Stimulated activated CD4-positive, alpha-beta T cell treated with anti-CD3 and anti-CD28 coated beads, Interleukin-2, amount 100 ng/mL, for 4 hours (primary cell): ENCODE results near the gene EYS.
"Not testable (repeated sequence)": the region's sequence is repeated elsewhere in the genome, so short reads cannot be mapped to it uniquely, and the experiment has no call there.

ENCODE experiments used
- DNase-seq: peaks from one replicate; pipeline ENCODE4 v3.0.0-alpha.2; 2020; ENCODE audit warnings: low read depth

EYS gene

DNA sequence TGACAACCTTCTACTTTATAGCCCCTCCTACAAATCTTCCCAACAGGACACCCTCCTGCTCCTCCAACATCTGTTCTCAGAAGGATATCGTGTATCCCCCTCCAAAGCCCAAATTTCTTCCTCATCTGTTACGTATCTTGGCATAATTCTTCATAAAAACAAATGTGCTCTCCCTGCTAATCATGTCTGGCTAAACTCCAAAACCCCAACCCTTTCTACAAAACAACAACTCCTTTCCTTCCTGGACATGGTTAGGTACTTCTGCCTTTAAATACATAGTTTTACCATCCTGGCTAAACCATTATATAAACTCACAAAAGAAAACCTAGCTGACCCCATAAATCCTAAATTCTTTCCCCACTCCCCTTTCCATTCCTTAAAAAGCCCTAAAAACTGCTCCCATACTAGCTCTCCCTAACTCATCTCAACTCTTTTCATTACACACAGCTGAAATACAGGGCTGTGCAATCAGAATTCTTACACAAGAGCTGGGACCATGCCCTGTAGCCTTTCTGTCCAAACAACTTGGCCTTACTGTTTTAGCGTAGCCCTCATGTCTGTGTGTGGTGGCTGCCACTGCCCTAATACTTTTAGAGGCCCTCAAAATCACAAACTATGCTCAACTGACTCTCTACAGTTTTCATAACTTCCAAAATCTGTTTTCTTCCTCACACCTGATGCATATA is 1753.5 kb downstream of the EYS start:
- not testable (repeated sequence) for DNase-seq

DNA sequence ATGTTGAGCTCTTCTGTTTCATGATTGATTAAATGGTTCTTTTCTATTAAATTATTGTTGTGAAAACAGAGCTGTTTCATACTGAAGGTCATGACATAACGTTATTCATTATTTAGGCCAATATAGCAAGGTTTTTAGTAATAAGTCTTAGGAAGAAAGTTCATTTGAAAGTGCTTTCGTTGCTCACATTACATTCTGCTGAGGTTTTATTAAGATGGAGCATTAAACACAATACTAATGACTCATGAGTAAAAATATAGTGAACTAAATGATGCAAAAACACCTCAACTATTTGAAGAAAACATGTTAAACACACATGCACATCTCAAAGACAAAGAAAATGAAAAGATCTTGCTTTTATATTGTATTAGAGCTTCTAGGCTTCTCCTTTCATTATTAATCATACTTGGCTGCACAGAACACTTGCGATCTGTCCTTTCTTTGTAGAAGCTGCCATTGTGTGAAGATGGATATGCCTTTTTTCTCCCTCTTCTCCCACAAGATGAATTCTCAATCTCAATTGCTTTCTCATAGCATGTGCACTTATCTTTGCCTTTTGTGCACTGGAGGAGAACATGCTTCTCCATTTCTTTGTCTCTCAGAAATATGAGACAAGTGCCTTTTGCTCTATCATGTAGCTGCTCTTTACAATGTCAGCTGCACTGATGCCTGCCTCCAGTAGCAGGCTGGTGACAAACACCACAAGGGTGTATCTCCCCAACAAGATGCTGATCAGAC is 1759.1 kb downstream of the EYS start:
- no peak for DNase-seq

DNA sequence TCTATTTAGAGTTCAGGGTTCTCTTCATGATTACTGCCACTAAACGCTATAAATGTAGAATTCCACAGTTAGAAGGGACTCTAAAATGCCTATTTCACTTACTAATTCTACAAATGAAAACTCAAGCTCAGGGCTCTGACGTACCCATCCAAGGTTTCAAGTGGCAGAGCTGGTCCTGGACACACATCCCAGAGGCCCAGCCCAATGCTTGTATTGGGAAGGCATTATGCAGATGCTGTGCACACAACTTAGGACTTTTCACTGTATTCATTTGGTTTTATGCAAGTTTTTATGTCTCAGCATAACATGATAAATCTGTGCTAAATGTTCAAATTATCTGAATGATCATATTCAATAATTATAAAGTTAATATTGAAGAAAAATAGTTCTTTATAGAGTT is 1761.0 kb downstream of the EYS start:
- no peak for DNase-seq

DNA sequence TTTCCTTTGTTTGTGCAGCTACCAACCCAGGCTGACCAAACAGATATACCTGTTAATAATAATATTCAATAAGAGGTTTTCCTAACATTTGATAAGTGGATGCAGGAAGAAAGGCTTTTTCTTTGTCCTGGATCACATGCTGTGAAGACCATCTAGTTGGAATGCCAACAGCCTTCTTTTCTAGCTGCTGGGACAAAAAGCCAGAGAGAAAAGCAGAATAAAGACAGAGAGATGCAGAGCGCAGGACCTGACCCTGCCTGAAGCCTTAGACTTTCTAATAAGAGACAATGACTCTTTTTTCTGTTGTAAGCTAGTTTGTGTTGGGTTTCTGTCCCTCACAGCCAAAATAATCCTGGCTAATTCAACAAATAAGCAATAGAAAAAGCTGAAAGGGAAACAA is 1763.2 kb downstream of the EYS start:
- DNase-seq = no peak

DNA sequence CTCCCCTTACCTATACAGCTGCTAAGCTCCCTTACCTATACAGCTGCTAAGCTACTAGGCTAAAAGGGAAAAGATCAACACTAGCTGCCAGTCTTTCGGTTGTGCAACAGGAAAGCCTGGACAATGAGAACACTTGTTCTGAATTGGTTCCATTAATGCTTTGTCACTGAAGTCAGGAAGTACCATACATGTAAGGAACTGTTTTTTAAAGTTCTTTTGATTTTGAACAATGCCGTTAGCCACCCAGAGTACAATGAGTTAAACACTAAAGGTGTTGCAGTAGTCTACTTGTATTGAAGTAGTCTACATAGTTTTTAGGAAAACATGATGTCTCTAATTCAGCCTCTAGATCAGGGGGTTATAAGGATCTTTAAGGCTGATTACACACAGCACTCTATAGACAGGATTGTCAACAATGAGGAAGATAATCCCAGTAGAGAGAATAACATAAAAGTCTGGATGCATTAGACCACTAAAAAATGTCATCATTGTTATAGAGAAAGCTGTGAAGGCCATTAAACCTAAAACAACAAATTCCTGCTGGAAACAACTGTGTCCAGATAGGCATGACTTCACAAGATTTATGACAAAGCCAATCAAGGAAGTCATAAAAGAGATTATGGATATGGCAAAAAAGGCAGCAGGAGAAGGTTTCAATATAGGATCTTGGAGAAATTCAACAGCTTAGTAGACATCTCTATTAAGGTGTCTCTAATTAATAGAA is 1765.1 kb downstream of the EYS start:
- no peak for DNase-seq

- no peak for DNase-seq
Observed at GRCh38 chr6:63940056-63940455, 1767.0 kb downstream of the EYS start.

DNA sequence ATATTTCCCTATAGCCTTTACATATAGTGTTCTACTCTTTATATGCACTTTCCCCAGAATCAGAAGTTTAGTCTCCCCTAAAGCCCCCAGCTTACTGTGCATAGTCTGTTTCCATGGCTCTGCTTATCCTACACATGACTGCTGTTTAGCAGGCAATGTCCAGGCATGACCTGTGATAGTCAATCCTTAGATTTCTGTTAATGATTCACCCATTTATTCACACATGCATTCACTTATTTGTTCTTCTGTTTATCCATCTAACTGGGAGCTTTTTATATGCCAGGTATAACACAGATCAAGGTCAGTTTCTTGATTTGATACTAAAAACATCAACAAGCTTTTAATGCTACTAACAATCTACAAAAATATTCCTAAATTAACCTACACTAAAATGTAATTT is 1770.6 kb downstream of the EYS start:
- no peak for DNase-seq

- DNase-seq = no peak
Observed at GRCh38 chr6:63935732-63936131, 1771.3 kb downstream of the EYS start.

GRCh38 chr6:63933948-63934347 is 1773.1 kb downstream of the EYS start:
- DNase-seq = not testable (repeated sequence)

DNA sequence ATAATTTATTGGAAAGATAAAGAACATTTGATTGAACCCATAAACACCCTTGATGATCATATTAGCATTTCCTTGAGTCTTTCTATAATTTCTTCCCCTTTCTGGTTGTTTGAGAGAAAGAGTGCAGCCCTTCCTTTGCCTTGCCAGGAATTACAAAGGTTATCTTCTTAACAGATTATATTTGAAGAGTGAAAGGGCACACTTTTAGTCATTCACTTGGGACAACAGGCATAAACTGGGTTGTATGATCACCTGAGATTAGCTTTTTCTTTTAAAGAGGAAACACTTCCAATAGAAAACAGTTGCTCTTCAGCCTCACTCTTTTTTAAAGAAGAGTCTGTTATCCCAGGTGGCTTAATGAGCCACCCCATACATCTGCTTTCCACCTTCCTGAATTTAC is 1776.2 kb downstream of the EYS start:
- no peak for DNase-seq

GRCh38 chr6:63929111-63929510 is 1777.9 kb downstream of the EYS start:
- no peak for DNase-seq

DNA sequence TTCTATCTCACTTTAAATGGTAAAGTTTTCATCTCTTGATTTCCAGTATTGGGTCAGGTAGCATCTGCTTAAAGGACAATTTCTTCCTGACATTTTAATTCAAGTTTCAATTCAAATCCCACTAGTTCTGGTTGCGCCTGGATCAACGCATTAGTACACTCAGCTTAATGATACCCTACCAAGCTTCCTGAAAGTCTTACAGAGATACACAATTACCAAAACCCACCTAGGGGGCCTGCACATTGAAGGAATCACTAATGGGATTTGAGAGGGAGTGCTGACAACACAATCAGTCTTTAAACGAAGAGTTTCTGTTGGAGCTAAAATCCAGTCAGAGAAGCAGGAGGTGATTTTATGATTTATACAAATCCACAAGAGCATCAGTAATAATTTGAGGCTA is 1778.4 kb downstream of the EYS start:
- no peak for DNase-seq

- DNase-seq = no peak
Observed at GRCh38 chr6:63926950-63927927, 1779.8 kb downstream of the EYS start.

DNA sequence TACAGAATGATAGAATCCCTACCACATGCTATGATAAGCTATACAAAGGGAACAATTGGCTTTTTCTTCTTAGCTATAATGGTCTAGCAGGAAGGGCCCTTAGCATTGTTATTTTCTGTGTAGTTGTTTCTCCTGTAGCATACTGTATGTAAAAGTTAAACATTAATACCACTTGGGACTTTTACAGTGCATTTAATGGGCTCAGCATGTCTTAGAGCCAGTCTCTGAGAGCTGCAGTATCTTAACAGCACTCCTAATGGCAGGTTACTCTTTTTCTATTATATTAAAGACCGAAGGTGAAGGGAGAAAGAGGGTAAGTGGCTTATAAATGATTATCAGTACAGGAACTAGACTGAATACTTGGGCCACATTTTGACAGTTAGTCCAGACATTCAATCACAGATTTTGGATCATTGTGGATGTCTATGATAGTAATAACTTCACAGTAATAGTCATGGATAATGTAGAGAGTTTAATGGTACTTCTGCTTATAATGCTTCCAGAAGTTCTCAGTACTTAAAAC is 1780.7 kb downstream of the EYS start:
- no peak for DNase-seq

GRCh38 chr6:63923139-63923739 is 1783.8 kb downstream of the EYS start:
- no peak for DNase-seq

- no peak for DNase-seq
Observed at GRCh38 chr6:63919556-63920110, 1787.4 kb downstream of the EYS start.

DNA sequence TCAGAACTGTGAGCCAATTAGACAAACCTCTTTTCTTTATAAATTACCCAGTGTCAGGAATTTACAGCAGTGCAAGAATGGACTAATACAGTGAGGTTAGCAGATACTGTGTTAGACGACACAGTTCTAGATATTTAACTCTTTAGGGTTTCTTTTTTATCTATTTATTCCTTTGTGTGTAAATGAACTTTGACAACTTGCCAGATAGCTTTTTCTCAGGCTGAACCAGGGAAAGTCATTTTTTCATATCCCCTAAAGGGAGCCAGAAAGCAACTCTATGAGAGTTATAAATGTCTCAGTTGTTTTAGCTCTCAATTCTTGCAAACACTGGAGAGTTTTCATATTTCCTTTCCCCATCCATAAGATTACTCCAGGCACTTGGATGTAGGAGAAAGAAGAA is 1794.1 kb downstream of the EYS start:
- DNase-seq = no peak

GRCh38 chr6:63910863-63911551 is 1796.0 kb downstream of the EYS start:
- DNase-seq = no peak

- DNase-seq = no peak
Observed at GRCh38 chr6:63904650-63905248, 1802.3 kb downstream of the EYS start.

- DNase-seq = no peak
Observed at GRCh38 chr6:63899550-63899949, 1807.5 kb downstream of the EYS start.
